Small intestine (tissue), 7 donors: Measurements from ENCODE around the gene UBA1. TPM values are rescaled to one million over a fixed set of nuclear protein-coding genes. Genes with fewer than 3 reads are reported as not detected.
A peak's percentile ranks its signal among the peaks of the same experiment; 100 is the strongest.

Experiments used
- DNase-seq, 2 donors: peaks; one replicate each; pipeline versions ENCODE4 v3.0.0 to v3.0.0-alpha.2; 2013
- FAIRE-seq: peaks from 2 replicates; lab custom pipeline; 2012; peaks lifted over from hg19 to GRCh38; lab: Jason Lieb, UNC
- H3K27ac ChIP-seq, 3 donors: one replicate each; pipeline ENCODE4 v1.5.1; 2013; ENCODE audit warnings: low read length in 2 of 3, mild to moderate bottlenecking in 2 of 3, control low read depth in 1 of 3, inconsistent platforms in 1 of 3, low read depth in 1 of 3, moderate library complexity in 1 of 3
- H3K27me3 ChIP-seq, 3 donors: one replicate each; pipeline ENCODE4 v1.6.1; 2013; ENCODE audit warnings: low read length in 3 of 3, inconsistent platforms in 1 of 3; ENCODE audit not compliant: control insufficient read depth in 3 of 3, insufficient read depth in 3 of 3
- H3K36me3 ChIP-seq, 3 donors: one replicate each; pipeline ENCODE4 v1.6.1; 2013; ENCODE audit warnings: low read length in 3 of 3, inconsistent platforms in 1 of 3, low read depth in 1 of 3, mild to moderate bottlenecking in 1 of 3, moderate library complexity in 1 of 3; ENCODE audit not compliant: control insufficient read depth in 3 of 3, insufficient read depth in 2 of 3
- H3K4me1 ChIP-seq, 3 donors: one replicate each; pipeline ENCODE4 v1.6.1; 2013; ENCODE audit warnings: low read length in 2 of 3, inconsistent platforms in 1 of 3, low read depth in 1 of 3, mild to moderate bottlenecking in 1 of 3, moderate library complexity in 1 of 3; ENCODE audit not compliant: control insufficient read depth in 3 of 3, insufficient read depth in 2 of 3
- H3K4me3 ChIP-seq, 3 donors: one replicate each; pipeline ENCODE4 v1.5.1; 2013; ENCODE audit warnings: low read length in 3 of 3, control low read depth in 1 of 3, inconsistent platforms in 1 of 3, low read depth in 1 of 3, mild to moderate bottlenecking in 1 of 3, moderate library complexity in 1 of 3
- H3K9me3 ChIP-seq, 2 donors: one replicate each; pipeline ENCODE4 v1.6.1; 2013; ENCODE audit warnings: low read depth in 1 of 2, low read length in 1 of 2; ENCODE audit not compliant: control insufficient read depth in 2 of 2, insufficient read depth in 1 of 2
- WGBS, 3 donors: extraction: QIAGEN DNeasy Blood & Tissue Kit; methylation state at CpG; one replicate each; pipeline ENCODE4 v1.1.7; 2013; 5-methylcytosine and 5-hydroxymethylcytosine counted together
- polyA plus RNA-seq, 4 donors: library from polyadenylated mRNA; stranded (reverse) in 3 of 4; unstranded in 1 of 4; fragments of 200-250 nt in 3 of 4; fragments of 120-200 nt in 1 of 4; gene quantifications; one replicate each; pipeline versions ENCODE4 v1.2.1 to v1.2.3, GENCODE V29; 2013
- donor health status: healthy with polysubstance abuse.
- donor health status: control.
- donor health status: control.
- donor health status: Bipolar disorder and iron deficiency.
- donor health status: healthy.

Gene UBA1
- polyA plus RNA-seq, 4 donors: 90.5 to 148 (median 98.3) TPM

DNA sequence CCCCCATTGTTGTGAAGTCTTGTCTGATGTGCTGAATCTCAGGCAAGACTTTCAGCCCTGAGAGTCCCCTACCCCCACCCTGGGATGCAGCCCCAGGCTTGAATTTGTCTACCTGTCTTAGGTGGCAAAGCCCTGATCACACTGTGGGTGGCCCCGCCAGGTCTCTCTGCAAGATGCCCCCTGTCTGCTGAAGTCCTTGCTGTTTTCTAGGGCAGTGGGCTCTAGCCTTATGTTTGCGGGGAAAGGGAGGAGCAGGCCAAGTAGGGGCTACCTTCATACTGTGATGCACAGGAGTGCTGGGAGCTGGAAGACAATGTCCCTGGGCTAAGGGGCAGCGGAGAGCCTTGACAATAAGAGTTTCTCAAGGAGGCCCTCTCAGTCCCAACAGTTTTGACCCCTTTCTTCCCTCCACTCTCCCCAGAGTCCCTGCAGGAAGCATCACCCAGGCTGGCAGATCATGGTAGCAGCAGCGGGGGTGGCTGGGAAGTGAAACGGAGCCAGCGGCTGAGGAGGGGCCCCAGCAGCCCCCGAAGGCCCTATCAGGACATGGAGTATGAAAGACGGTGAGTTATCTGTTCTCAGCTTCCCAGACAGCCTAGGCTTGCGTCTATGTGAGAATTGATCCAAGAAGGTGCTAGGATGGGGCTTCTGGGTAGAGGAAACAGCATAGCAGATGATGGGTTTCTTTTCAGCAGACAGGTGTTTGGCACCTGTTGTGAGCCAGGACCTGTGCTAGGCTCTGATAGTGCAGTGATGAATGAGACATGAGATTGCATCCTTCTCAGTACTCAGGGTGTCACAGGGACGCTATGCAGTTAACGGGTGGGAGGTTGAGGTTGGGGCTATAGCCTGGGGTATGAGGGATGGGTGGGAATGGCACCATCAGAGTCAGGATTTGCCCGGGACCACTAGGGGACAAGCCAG, 46.4 kb upstream of the UBA1 start:
- peaks cover 0 to 3% of the 10 kb centered on the region in 2 donors for H3K9me3 ChIP-seq
- H3K27me3 ChIP-seq: no peaks in the 10 kb centered on the region
- no peak for DNase-seq
- peak overlapping the region in 1 of 3 donors; percentile 10 for H3K27ac ChIP-seq
- no peak for FAIRE-seq
- peak overlapping the region in 2 of 3 donors; percentile 27 to 92 for H3K4me3 ChIP-seq
- peaks cover 0 to 25% (median 0%) of the 10 kb centered on the region in 3 donors for H3K36me3 ChIP-seq
- peaks cover 3 to 5% (median 3%) of the 10 kb centered on the region in 3 donors for H3K4me1 ChIP-seq
- WGBS, 3 donors: 73 to 83% (median 75%) methylated on average over 9 to 12 of the region's 12 CpGs

DNA sequence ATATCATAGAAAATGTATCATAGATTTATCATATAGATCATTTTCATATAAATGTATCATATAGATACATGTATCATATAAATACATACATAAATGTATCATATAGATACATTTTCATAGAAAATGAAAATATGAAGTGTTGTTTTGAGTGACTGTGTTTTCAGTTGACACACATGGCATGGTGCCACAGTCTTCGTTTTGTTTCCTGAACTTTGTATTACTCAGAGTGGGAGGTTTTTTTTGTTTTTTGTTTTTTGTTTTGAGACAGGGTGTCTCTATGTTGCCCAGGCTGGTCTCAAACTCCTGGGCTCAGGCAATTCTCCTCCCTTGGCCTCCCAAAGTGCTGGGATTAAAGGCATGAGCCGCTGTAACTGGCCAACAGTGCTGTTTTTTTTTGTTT, 44.7 kb upstream of the UBA1 start:
- DNase-seq: no peak
- 50 to 62% (median 51%) methylated on average over 2 of the region's 2 CpGs for WGBS, 3 donors
- H3K4me1 ChIP-seq: peaks cover 0 to 3% (median 3%) of the 10 kb centered on the region in 3 donors
- FAIRE-seq: no peak
- H3K27ac ChIP-seq: no peak overlapping the region
- H3K27me3 ChIP-seq: no peaks in the 10 kb centered on the region
- H3K4me3 ChIP-seq: no peak overlapping the region
- peaks cover 0 to 3% of the 10 kb centered on the region in 2 donors for H3K9me3 ChIP-seq
- peaks cover 0 to 27% (median 0%) of the 10 kb centered on the region in 3 donors for H3K36me3 ChIP-seq

- no peak for DNase-seq
- H3K27ac ChIP-seq: no peak overlapping the region
- H3K9me3 ChIP-seq: peaks cover 0 to 3% of the 10 kb centered on the region in 2 donors
- no peak for FAIRE-seq
- no peaks in the 10 kb centered on the region for H3K27me3 ChIP-seq
- no peak overlapping the region for H3K4me3 ChIP-seq
- H3K4me1 ChIP-seq: peaks cover 0 to 3% (median 3%) of the 10 kb centered on the region in 3 donors
- H3K36me3 ChIP-seq: peaks cover 0 to 34% (median 0%) of the 10 kb centered on the region in 3 donors
Measured at GRCh38 chrX:47151435-47151834, 42.2 kb upstream of the UBA1 start.

GRCh38 chrX:47156611-47157520, 36.8 kb upstream of the UBA1 start:
- no peak overlapping the region for H3K27ac ChIP-seq
- H3K27me3 ChIP-seq: no peaks in the 10 kb centered on the region
- no peaks in the 10 kb centered on the region for H3K4me1 ChIP-seq
- H3K9me3 ChIP-seq: no peaks in the 10 kb centered on the region
- H3K36me3 ChIP-seq: peaks cover 0 to 41% (median 0%) of the 10 kb centered on the region in 3 donors
- WGBS, 3 donors: 88 to 93% (median 92%) methylated on average over 19 to 26 of the region's 26 CpGs
- FAIRE-seq: no peak
- H3K4me3 ChIP-seq: no peak overlapping the region
- no peak for DNase-seq

- Histone ChIP-seq H3K27ac (no peak overlapping the region), H3K27me3 (no peaks in the 10 kb centered on the region), H3K36me3 (peaks cover 0 to 36% (median 0%) of the 10 kb centered on the region in 3 donors), H3K9me3 (no peaks in the 10 kb centered on the region), H3K4me3 (no peak overlapping the region), H3K4me1 (no peaks in the 10 kb centered on the region)
- 96 to 98% (median 97%) methylated on average over 8 to 16 of the region's 16 CpGs for WGBS, 3 donors
- no peak for DNase-seq
- FAIRE-seq: no peak
Measured at GRCh38 chrX:47158131-47158530, 35.5 kb upstream of the UBA1 start.

DNA sequence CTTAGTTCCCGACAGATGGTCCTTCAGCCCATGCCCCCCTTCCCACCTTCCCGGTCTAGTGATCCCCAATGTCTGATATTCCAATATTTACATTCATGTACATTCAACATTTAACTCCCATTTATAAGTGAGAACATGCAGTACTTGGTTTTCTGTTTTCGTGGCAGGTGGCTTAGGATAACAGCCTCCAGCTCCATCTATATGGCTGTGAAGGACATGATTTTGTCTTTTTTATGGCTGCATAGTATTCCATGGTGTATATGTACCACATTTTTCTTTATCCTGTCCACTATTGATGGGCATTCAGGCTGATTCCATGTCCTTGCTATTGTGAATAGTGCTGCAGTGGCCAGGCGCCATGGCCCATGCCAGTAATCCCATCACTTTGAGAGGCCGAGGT, 34.8 kb upstream of the UBA1 start:
- H3K4me3 ChIP-seq: no peak overlapping the region
- WGBS, 3 donors: 93 to 99% (median 98%) methylated on average over 5 of the region's 5 CpGs
- no peak for DNase-seq
- no peaks in the 10 kb centered on the region for H3K4me1 ChIP-seq
- no peak overlapping the region for H3K27ac ChIP-seq
- no peak for FAIRE-seq
- H3K36me3 ChIP-seq: peaks cover 0 to 37% (median 0%) of the 10 kb centered on the region in 3 donors
- no peaks in the 10 kb centered on the region for H3K27me3 ChIP-seq
- H3K9me3 ChIP-seq: no peaks in the 10 kb centered on the region

DNA sequence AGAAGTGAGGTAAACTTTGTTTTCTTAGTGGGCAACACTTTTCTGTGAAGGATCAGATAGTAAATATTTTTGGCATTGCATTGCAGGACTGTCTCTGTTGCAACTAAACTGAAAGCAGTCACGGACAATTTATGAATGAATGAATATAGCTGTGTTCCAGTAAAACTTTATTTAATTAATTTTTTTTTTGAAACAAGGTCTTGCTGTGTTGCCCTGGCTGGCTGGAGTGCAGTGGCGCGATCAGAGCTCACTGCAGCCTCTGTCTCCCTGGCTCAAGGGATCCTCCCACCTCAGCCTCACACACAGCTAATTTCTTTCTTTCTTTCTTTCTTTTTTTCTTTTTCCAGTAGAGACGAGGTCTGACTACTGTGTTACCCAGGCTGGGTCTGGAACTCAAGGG, 32.8 kb upstream of the UBA1 start:
- Histone ChIP-seq H3K4me1 (no peaks in the 10 kb centered on the region), H3K9me3 (no peaks in the 10 kb centered on the region), H3K27ac (no peak overlapping the region), H3K4me3 (no peak overlapping the region), H3K36me3 (peaks cover 0 to 31% (median 0%) of the 10 kb centered on the region in 3 donors), H3K27me3 (no peaks in the 10 kb centered on the region)
- DNase-seq: no peak
- FAIRE-seq: no peak
- WGBS, 3 donors: 70 to 84% (median 80%) methylated on average over 4 of the region's 4 CpGs

GRCh38 chrX:47162927-47163583, 30.6 kb upstream of the UBA1 start:
- Histone ChIP-seq H3K4me3 (no peak overlapping the region), H3K36me3 (peaks cover 0 to 18% (median 0%) of the 10 kb centered on the region in 3 donors), H3K27me3 (no peaks in the 10 kb centered on the region), H3K27ac (no peak overlapping the region), H3K9me3 (no peaks in the 10 kb centered on the region), H3K4me1 (no peaks in the 10 kb centered on the region)
- WGBS, 3 donors: 90 to 98% (median 97%) methylated on average over 5 of the region's 5 CpGs
- FAIRE-seq (no peak), DNase-seq (no peak)
